ENCODE data around the gene DUSP1. TPM values are rescaled to one million over a fixed set of nuclear protein-coding genes. Genes with fewer than 3 reads are reported as not detected.

DUSP1 gene
- total and polyA plus RNA-seq, 9 of the 15 experiments (the other 6 are each of a cell fraction or from before 2014, with no cell fraction given), result 2.1 to 14.2 (median 8.5) TPM

GRCh38 chr5:172798422-172799215 is 27.6 kb upstream of the DUSP1 start (continued):
- TF ChIP-seq DIDO1 (tag; IDR thresholded peaks at IDR 0.05; ENCODE audit: low read depth), result no peak
- no peak for TF ChIP-seq ZNF766 (CRISPR knock-in tag; conservative IDR thresholded peaks at IDR 0.05)
- no peak for TF ChIP-seq CHD2 (IDR thresholded peaks at IDR 0.05; ENCODE audit: low read depth, low read length)
- TF ChIP-seq ZNF146 (CRISPR knock-in tag; IDR thresholded peaks at IDR 0.05; ENCODE audit: unreplicated experiment), result no peak
- no peak for TF ChIP-seq MCM3 (IDR thresholded peaks at IDR 0.05)
- no peak for TF ChIP-seq SMAD1 (IDR thresholded peaks at IDR 0.05; ENCODE audit: low read depth, low read length, partially characterized antibody)
- TF ChIP-seq SMAD2 (IDR thresholded peaks at IDR 0.05; ENCODE audit: low read depth, low read length), result no peak
- TF ChIP-seq SP2 (IDR thresholded peaks at IDR 0.05; ENCODE audit: extremely low read depth, low read depth, low read length, poor library complexity, severe bottlenecking), result no peak
- no peak for TF ChIP-seq MAZ (CRISPR knock-in tag; conservative IDR thresholded peaks at IDR 0.05 in 1 of 2, IDR thresholded peaks at IDR 0.05 in 1 of 2)
- no peak for TF ChIP-seq ZNF77 (CRISPR knock-in tag; IDR thresholded peaks at IDR 0.05)
- TF ChIP-seq SIN3A (IDR thresholded peaks at IDR 0.05; ENCODE audit: borderline replicate concordance in 2 of 2, control insufficient read depth in 1 of 2, low read depth in 2 of 2, low read length in 2 of 2), result no peak
- no peak for TF ChIP-seq MYNN (IDR thresholded peaks at IDR 0.05)
- TF ChIP-seq MYNN (CRISPR knock-in tag; IDR thresholded peaks at IDR 0.05), result no peak
- TF ChIP-seq BCOR (IDR thresholded peaks at IDR 0.05), result peak; percentile 81
- TF ChIP-seq NFE2L1 (tag; IDR thresholded peaks at IDR 0.05; ENCODE audit: borderline replicate concordance, low read depth), result no peak
- TF ChIP-seq ZNF3 (CRISPR knock-in tag; IDR thresholded peaks at IDR 0.05), result no peak
- no peak for TF ChIP-seq RBM15 (IDR thresholded peaks at IDR 0.05; ENCODE audit: insufficient read depth, low read length)
- TF ChIP-seq RREB1 (CRISPR knock-in tag; IDR thresholded peaks at IDR 0.05), result no peak
- TF ChIP-seq SMARCA4 (IDR thresholded peaks at IDR 0.05), result no peak
- TF ChIP-seq MEIS2 (IDR thresholded peaks at IDR 0.05; ENCODE audit: partially characterized antibody), result no peak
- no peak for TF ChIP-seq TCF15 (CRISPR knock-in tag; IDR thresholded peaks at IDR 0.05)
- no peak for TF ChIP-seq PHB (CRISPR knock-in tag; IDR thresholded peaks at IDR 0.05)
- TF ChIP-seq DPF2 (IDR thresholded peaks at IDR 0.05), result no peak
- TF ChIP-seq CAMTA2 (CRISPR knock-in tag; conservative IDR thresholded peaks at IDR 0.05), result no peak
- no peak for TF ChIP-seq ZNF121 (CRISPR knock-in tag; conservative IDR thresholded peaks at IDR 0.05)
- TF ChIP-seq LCOR (CRISPR knock-in tag; IDR thresholded peaks at IDR 0.05), result no peak
